Activated CD4-positive, alpha-beta T cell treated with anti-CD3 and anti-CD28 coated beads, Interleukin-10, Interleukin-2, amounts not matched to agents 100 ng/mL and 50 ng/mL, durations not matched to agents 16 hours and 8 hours (primary cell): ENCODE data around the gene CCDC14.
"Not testable (repeated sequence)": the region's sequence is repeated elsewhere in the genome, so short reads cannot be mapped to it uniquely, and the experiment has no call there.

Experiments
- DNase-seq: peaks from one replicate; pipeline ENCODE4 v3.0.0-alpha.2; 2020

Gene CCDC14

GRCh38 chr3:123960781-123961507 is at the start of gene CCDC14:
Gene CCDC14 (minus strand): TSS chr3:123961229. CDS start chr3:123961173, 56 bp downstream.
- peak; percentile 89 for DNase-seq

GRCh38 chr3:124008321-124008720 is 47.3 kb upstream of the CCDC14 start:
- not testable (repeated sequence) for DNase-seq

- DNase-seq = no peak
Measured at GRCh38 chr3:124007186-124007585, 46.2 kb upstream of the CCDC14 start.

- DNase-seq = not testable (repeated sequence)
Measured at GRCh38 chr3:124002405-124003079, 41.5 kb upstream of the CCDC14 start.

GRCh38 chr3:124001366-124001765 is 40.3 kb upstream of the CCDC14 start:
- DNase-seq = not testable (repeated sequence)

GRCh38 chr3:123997543-123997942 is 36.5 kb upstream of the CCDC14 start:
- DNase-seq = no peak

GRCh38 chr3:123993818-123994217 is 32.8 kb upstream of the CCDC14 start:
- DNase-seq = no peak

GRCh38 chr3:123991730-123992588 is 30.9 kb upstream of the CCDC14 start, which contains the start of gene ROPN1:
Gene ROPN1 (minus strand): TSS chr3:123992124. CDS start chr3:123980481, 11,643 bp downstream.
- DNase-seq = not testable (repeated sequence)

GRCh38 chr3:123986427-123986826 is 25.4 kb upstream of the CCDC14 start:
- no peak for DNase-seq

GRCh38 chr3:123984957-123985356 is 23.9 kb upstream of the CCDC14 start:
- no peak for DNase-seq

- DNase-seq = no peak
Measured at GRCh38 chr3:123984350-123984749, 23.3 kb upstream of the CCDC14 start.

- not testable (repeated sequence) for DNase-seq
Measured at GRCh38 chr3:123981317-123981716, 20.3 kb upstream of the CCDC14 start.

GRCh38 chr3:123980539-123980938 is 19.5 kb upstream of the CCDC14 start:
- no peak for DNase-seq

- peak; percentile 31 for DNase-seq
Measured at GRCh38 chr3:123979525-123980501, 18.8 kb upstream of the CCDC14 start.

- not testable (repeated sequence) for DNase-seq
Measured at GRCh38 chr3:123976904-123977303, 15.9 kb upstream of the CCDC14 start.

GRCh38 chr3:123976181-123976898 is 15.3 kb upstream of the CCDC14 start:
- DNase-seq = not testable (repeated sequence)

GRCh38 chr3:123975030-123975429 is 14.0 kb upstream of the CCDC14 start:
- not testable (repeated sequence) for DNase-seq

- no peak for DNase-seq
Measured at GRCh38 chr3:123971406-123971805, 10.4 kb upstream of the CCDC14 start.

GRCh38 chr3:123967260-123967659 is 6.2 kb upstream of the CCDC14 start:
- DNase-seq = not testable (repeated sequence)

- DNase-seq = not testable (repeated sequence)
Measured at GRCh38 chr3:123966799-123967198, 5.8 kb upstream of the CCDC14 start.

GRCh38 chr3:123964793-123965192 is 3.8 kb upstream of the CCDC14 start:
- DNase-seq = not testable (repeated sequence)
